Natural killer cell (primary cell): ENCODE measurements around the gene TYSND1. TPM values are rescaled to one million over a fixed set of nuclear protein-coding genes. Genes with fewer than 3 reads are reported as not detected.

Experiments used
- ATAC-seq, 3 donors: fragments of 150-1000 bp in 2 of 3; fragments of 200-7000 bp in 1 of 3; cut with Tn5 transposase; 1 replicate in 1 of 3; 2 replicates in 2 of 3; pipeline ENCODE4 v1.10.0; 2021; ENCODE audit warnings: mild to moderate bottlenecking in 2 of 3, moderate library complexity in 2 of 3
- DNase-seq, 2 donors: peaks; one replicate each; pipeline versions ENCODE4 v3.0.0 to v3.0.0-alpha.2; 2013 to 2021; ENCODE audit warnings: mixed read lengths in 1 of 2
- H3K27ac ChIP-seq: one replicate; pipeline ENCODE4 v1.5.1; 2013; ENCODE audit warnings: mild to moderate bottlenecking, low read length
- H3K27me3 ChIP-seq: one replicate; pipeline ENCODE4 v1.6.1; 2013; ENCODE audit warnings: low read length; ENCODE audit not compliant: control insufficient read depth, insufficient read depth
- H3K36me3 ChIP-seq: one replicate; pipeline ENCODE4 v1.6.1; 2013; ENCODE audit warnings: low read length; ENCODE audit not compliant: control insufficient read depth, insufficient read depth
- H3K4me1 ChIP-seq: one replicate; pipeline ENCODE4 v1.6.1; 2013; ENCODE audit warnings: low read length; ENCODE audit not compliant: control insufficient read depth, insufficient read depth
- H3K4me3 ChIP-seq: one replicate; pipeline ENCODE4 v1.5.1; 2013; ENCODE audit warnings: low read length
- H3K9me3 ChIP-seq: one replicate; pipeline ENCODE4 v1.6.1; 2013; ENCODE audit warnings: low read length; ENCODE audit not compliant: control insufficient read depth, insufficient read depth
- H3K27ac Mint-ChIP-seq, 2 donors: one replicate each; pipeline ENCODE4 v1.8.0; 2022; ENCODE audit warnings: mild to moderate bottlenecking in 2 of 2, mixed read lengths in 2 of 2, moderate library complexity in 1 of 2
- H3K27me3 Mint-ChIP-seq, 2 donors: one replicate each; pipeline ENCODE4 v1.8.0; 2022; ENCODE audit warnings: low read depth in 2 of 2, mixed read lengths in 2 of 2
- H3K36me3 Mint-ChIP-seq: one replicate; pipeline ENCODE4 v1.8.0; 2022; ENCODE audit warnings: mixed read lengths
- H3K4me1 Mint-ChIP-seq, 2 donors: one replicate each; pipeline ENCODE4 v1.8.0; 2022; ENCODE audit warnings: mixed read lengths in 2 of 2
- H3K4me3 Mint-ChIP-seq: one replicate; pipeline ENCODE4 v1.8.0; 2022; ENCODE audit warnings: mild to moderate bottlenecking, moderate library complexity, mixed read lengths
- H3K9me3 Mint-ChIP-seq, 2 donors: one replicate each; pipeline ENCODE4 v1.8.0; 2022; ENCODE audit warnings: mixed read lengths in 2 of 2
- CTCF ChIP-seq: fragments of 200-600 bp; IDR thresholded peaks from one replicate; pipeline ENCODE4 v1.8.0; 2022; ENCODE audit warnings: antibody characterized with exemption
- WGBS: methylation state at CpG from one replicate; pipeline ENCODE4 v1.1.7; 2013; ENCODE audit warnings: missing lambda C conversion rate; ENCODE audit not compliant: insufficient coverage; 5-methylcytosine and 5-hydroxymethylcytosine counted together
- intact Hi-C: fragments of 100-400 bp; cut with micrococcal nuclease; formaldehyde crosslinking; loops from one replicate; pipeline ENCODE4 v1.14.2; 2022
- total RNA-seq, 4 donors: library from RNA; stranded (reverse); fragments of 120-200 nt in 1 of 4; gene quantifications; one replicate each; pipeline versions ENCODE4 v1.2.3 to v1.2.4, GENCODE V29; 2013 to 2022

Gene TYSND1
- total RNA-seq, 3 donors from 2014 or later (not counting 1 experiment from before 2014, with no cell fraction given) = 12.0 to 17.9 (median 12.4) TPM

- no peak for TF ChIP-seq CTCF
- WGBS = 91% methylated on average over 5 of the region's 5 CpGs
- Mint-ChIP-seq H3K36me3 (peaks cover 12% of the 10 kb centered on the region), H3K9me3 (no peaks in the 10 kb centered on the region), H3K27ac (peak overlapping the region in 1 of 2 donors; percentile 74), H3K4me3 (peak overlapping the region; percentile 17), H3K4me1 (peaks cover 30% of the 10 kb centered on the region in 2 donors), H3K27me3 (no peaks in the 10 kb centered on the region)
- Histone ChIP-seq H3K27me3 (no peaks in the 10 kb centered on the region), H3K4me3 (no peak overlapping the region), H3K27ac (no peak overlapping the region), H3K36me3 (peaks cover 39% of the 10 kb centered on the region), H3K9me3 (no peaks in the 10 kb centered on the region), H3K4me1 (peaks cover 20% of the 10 kb centered on the region)
- intact Hi-C loops = no loop called here
- DNase-seq (no peak), ATAC-seq (no peak)
Observed at GRCh38 chr10:70148516-70148915, 2.0 kb upstream of the TYSND1 start.

- Histone ChIP-seq H3K36me3 (peaks cover 26% of the 10 kb centered on the region), H3K4me1 (peaks cover 25% of the 10 kb centered on the region), H3K27ac (peak overlapping the region; percentile 67), H3K4me3 (no peak overlapping the region), H3K9me3 (no peaks in the 10 kb centered on the region), H3K27me3 (no peaks in the 10 kb centered on the region)
- ATAC-seq (no peak), DNase-seq (no peak)
- peaks cover 5% of the 10 kb centered on the region for H3K36me3 Mint-ChIP-seq
- no peaks in the 10 kb centered on the region for H3K27me3 Mint-ChIP-seq
- no peak for TF ChIP-seq CTCF
- intact Hi-C loops = loop anchor here (2.0 kb wide), 1 partner anchor 16 kb away; no protein-coding TSS in a partner anchor
- H3K9me3 Mint-ChIP-seq = no peaks in the 10 kb centered on the region
- 40% methylated on average over 2 of the region's 2 CpGs for WGBS
- peak overlapping the region; percentile 86 for H3K4me3 Mint-ChIP-seq
- peaks cover 32 to 39% of the 10 kb centered on the region in 2 donors for H3K4me1 Mint-ChIP-seq
- H3K27ac Mint-ChIP-seq = peak overlapping the region; percentile 90
Observed at GRCh38 chr10:70147259-70147625, 742 bp upstream of the TYSND1 start.

GRCh38 chr10:70145666-70146488 lies 623 bp downstream of the TYSND1 start:
- H3K4me1 Mint-ChIP-seq = peaks cover 29 to 39% of the 10 kb centered on the region in 2 donors
- no peaks in the 10 kb centered on the region for H3K27me3 Mint-ChIP-seq
- Histone ChIP-seq H3K9me3 (no peaks in the 10 kb centered on the region), H3K36me3 (peaks cover 13% of the 10 kb centered on the region), H3K27ac (peak overlapping the region; percentile 67), H3K4me3 (peak overlapping the region; percentile 70), H3K27me3 (no peaks in the 10 kb centered on the region), H3K4me1 (peaks cover 25% of the 10 kb centered on the region)
- no peaks in the 10 kb centered on the region for H3K36me3 Mint-ChIP-seq
- H3K4me3 Mint-ChIP-seq = peak overlapping the region; percentile 92
- WGBS = under 1% methylated on average over 98 of the region's 98 CpGs
- peak; percentile 58 to 75 (median 66) for ATAC-seq
- TF ChIP-seq CTCF = peak; percentile 49
- intact Hi-C loops = loop anchor here (1.0 to 2.0 kb wide), 2 partner anchors 17 to 24 kb away; partner anchors contain the start of gene SAR1A
- H3K27ac Mint-ChIP-seq = peak overlapping the region; percentile 90
- H3K9me3 Mint-ChIP-seq = no peaks in the 10 kb centered on the region
- DNase-seq = peak; percentile 72 to 86
